GM21723 (cell line): ENCODE measurements around the gene SPNS1.
"Not testable (repeated sequence)": the region's sequence is repeated elsewhere in the genome, so short reads cannot be mapped to it uniquely, and the experiment has no call there.

Source experiments
- ATAC-seq: cut with Tn5 transposase; IDR thresholded peaks from one replicate; pipeline ENCODE4 v1.9.1; 2021; ENCODE audit warnings: mild to moderate bottlenecking, moderate library complexity; ENCODE audit not compliant: unreplicated experiment

Gene SPNS1, protein sequence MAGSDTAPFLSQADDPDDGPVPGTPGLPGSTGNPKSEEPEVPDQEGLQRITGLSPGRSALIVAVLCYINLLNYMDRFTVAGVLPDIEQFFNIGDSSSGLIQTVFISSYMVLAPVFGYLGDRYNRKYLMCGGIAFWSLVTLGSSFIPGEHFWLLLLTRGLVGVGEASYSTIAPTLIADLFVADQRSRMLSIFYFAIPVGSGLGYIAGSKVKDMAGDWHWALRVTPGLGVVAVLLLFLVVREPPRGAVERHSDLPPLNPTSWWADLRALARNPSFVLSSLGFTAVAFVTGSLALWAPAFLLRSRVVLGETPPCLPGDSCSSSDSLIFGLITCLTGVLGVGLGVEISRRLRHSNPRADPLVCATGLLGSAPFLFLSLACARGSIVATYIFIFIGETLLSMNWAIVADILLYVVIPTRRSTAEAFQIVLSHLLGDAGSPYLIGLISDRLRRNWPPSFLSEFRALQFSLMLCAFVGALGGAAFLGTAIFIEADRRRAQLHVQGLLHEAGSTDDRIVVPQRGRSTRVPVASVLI

DNA sequence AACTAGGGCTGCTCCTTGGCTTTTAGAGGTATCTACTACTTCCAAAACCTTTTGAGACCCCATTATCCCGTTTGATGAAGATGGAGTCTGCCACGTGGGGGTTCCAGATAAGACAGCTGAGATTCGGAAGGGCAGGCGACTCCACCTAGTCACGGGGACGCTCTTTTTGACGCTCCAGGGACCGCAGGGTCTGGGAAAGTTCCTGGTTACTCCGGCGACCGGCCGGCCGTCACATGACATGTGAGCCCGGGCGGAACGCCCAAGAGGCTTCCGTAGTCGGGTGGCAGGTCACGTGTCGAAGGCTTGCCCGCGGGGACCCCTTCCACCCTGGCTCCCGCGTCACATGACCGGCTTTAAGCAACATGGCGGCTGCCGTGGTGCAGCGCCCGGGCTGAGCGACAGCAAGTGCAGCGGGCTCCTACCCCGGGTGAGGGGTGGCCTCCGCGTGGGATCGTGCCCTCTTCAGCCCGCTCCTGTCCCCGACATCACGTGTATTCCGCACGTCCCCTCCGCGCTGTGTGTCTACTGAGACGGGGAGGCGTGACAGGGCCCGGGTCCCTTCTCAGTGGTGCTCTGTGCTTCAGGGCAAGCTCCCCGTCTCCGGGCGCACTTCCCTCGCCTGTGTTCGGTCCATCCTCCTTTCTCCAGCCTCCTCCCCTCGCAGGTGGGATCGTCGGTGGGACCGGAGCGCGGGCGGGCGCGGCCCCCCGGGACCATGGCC, at the start of gene SPNS1:
SPNS1 (plus strand) TSS at position 342 of the 721 bp plus-strand sequence; CDS start at position 716, 374 bp downstream.
- ATAC-seq = peak; percentile 85

DNA sequence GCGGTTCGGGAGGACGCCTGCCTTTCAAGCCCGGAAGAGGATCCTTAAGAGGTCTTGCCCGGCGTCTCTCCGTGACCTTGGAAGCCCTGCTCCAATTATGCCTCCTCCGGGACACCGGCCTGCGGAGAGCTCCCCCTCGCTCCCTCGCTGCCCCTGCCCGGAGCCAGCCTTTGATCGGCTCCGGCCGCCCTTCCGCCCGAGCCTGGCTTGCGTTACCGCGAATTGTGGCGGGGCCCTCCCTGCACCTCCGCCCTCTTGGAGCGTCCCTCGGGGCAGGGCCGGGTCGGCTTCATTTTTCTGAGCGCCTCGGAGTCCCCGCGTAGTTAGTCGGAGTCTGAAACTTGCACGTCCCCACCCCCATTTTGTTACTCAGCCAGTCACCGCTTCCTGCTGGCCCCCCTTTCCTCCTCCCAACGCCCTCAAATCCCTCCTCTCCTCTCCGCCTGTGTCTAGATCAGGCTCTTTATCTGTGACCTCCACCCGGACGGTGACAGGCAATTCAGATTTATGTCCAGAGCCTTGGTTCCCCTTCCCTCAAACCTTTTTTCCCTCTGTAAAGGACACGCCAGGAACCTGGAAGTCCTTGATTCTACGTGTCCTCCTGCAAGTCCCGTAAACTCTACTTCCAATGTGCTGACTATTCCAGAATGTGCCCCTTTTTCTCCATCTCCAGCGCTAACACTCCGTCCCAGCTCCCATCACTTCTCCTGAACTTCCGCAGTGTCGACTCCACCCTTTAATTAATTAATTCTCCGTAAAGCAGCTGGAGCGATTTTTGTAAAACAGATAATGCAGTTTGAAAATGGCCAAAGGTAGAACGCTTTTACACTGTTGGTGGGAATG, 49.0 kb upstream of the SPNS1 start:
- peak; percentile 31 for ATAC-seq

DNA sequence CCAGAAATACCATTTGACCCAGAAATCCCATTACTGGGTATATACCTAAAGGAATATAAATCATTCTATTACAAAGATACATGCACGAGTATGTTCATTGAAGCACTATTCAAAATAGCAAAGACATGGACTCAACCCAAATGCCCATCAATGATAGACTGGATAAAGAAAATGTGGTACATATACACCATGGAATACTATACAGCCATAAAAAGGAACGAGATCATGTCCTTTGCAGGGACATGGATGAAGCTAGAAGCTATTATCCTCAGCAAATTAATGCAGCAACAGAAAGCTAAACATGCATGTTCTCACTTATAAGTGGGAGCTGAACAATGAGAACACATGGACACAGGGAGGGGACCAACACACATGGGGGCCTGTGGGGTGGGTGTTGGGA, 48.3 kb upstream of the SPNS1 start:
- ATAC-seq = not testable (repeated sequence)

DNA sequence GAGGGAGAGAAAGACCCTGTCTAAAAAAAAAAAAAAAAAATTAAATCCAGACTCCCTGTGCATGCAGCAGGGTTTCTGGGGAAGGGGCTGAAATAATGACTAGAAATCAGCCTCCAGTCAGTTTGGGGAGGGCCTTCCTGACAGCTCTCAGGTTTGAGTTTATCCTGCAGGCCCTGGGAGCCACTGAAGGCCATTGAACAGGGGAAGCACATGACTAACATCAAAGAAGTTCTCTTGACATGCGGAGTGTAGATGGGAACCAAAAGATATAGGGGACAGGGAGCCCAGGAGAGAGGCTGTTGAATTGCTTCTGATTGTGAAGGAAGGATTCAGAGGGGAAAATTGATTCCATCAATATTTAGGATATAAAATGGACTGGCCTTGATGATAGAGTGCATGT, 46.8 kb upstream of the SPNS1 start:
- ATAC-seq = no peak

DNA sequence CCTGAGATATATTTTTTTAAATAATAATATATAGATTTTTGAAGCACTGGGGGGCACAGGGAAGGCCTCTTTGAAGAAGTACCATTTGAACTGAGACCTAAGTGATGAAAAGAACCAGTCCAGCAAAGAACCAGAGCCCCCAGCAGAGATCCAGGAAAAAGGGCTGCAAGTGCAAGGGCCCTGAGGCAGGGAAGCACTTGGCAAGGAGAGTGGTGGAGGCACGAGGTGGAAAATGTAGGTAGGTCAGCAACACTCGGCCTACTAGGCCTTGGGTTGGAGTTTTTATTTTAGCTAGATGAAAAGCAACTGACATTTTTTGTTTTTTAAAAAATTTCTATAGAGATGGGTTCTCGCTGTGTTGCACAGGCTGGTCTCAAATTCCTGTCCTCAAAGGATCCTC, 44.4 kb upstream of the SPNS1 start:
- ATAC-seq = no peak

DNA sequence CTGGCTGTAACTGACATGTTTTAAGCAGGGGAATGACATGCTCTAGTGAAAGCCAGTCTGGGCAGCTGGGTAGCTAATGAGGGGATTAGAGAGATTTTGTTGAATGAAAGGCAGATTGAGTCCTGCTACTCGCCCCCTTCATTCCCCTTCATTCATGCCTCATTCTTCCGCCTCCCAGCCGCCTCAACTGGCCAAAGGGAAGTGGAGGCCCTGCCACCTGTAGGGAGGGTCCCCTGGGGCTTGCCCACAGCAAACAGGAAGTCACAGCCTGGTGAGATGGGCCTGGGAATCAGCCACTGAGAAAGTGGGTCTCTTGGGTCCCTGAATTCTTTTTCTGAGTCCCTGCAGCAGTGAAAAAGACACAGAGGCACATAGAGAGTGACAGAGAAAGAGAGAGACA, 43.9 kb upstream of the SPNS1 start:
- no peak for ATAC-seq

DNA sequence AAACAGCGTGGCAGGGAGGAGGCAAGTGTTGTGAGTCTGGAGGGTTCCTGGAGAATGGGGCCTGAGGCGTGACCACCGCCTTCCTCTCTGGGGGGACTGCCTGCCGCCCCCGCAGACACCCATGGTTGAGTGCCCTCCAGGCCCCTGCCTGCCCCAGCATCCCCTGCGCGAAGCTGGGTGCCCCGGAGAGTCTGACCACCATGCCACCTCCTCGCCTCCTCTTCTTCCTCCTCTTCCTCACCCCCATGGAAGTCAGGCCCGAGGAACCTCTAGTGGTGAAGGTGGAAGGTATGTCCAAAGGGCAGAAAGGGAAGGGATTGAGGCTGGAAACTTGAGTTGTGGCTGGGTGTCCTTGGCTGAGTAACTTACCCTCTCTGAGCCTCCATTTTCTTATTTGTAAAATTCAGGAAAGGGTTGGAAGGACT, 42.8 kb upstream of the SPNS1 start, which contains the start of gene CD19:
CD19 (plus strand) TSS at position 171 of the 425 bp plus-strand sequence; CDS start at position 201, 30 bp downstream.
- no peak for ATAC-seq

DNA sequence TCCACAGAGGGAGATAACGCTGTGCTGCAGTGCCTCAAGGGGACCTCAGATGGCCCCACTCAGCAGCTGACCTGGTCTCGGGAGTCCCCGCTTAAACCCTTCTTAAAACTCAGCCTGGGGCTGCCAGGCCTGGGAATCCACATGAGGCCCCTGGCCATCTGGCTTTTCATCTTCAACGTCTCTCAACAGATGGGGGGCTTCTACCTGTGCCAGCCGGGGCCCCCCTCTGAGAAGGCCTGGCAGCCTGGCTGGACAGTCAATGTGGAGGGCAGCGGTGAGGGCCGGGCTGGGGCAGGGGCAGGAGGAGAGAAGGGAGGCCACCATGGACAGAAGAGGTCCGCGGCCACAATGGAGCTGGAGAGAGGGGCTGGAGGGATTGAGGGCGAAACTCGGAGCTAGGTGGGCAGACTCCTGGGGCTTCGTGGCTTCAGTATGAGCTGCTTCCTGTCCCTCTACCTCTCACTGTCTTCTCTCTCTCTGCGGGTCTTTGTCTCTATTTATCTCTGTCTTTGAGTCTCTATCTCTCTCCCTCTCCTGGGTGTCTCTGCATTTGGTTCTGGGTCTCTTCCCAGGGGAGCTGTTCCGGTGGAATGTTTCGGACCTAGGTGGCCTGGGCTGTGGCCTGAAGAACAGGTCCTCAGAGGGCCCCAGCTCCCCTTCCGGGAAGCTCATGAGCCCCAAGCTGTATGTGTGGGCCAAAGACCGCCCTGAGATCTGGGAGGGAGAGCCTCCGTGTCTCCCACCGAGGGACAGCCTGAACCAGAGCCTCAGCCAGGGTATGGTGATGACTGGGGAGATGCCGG, 42.0 kb upstream of the SPNS1 start:
- ATAC-seq = no peak

DNA sequence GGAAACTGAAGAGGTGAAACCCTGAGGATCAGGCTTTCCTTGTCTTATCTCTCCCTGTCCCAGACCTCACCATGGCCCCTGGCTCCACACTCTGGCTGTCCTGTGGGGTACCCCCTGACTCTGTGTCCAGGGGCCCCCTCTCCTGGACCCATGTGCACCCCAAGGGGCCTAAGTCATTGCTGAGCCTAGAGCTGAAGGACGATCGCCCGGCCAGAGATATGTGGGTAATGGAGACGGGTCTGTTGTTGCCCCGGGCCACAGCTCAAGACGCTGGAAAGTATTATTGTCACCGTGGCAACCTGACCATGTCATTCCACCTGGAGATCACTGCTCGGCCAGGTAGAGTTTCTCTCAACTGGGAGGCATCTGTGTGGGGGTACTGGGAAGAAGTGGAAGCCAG, 41.4 kb upstream of the SPNS1 start:
- no peak for ATAC-seq

DNA sequence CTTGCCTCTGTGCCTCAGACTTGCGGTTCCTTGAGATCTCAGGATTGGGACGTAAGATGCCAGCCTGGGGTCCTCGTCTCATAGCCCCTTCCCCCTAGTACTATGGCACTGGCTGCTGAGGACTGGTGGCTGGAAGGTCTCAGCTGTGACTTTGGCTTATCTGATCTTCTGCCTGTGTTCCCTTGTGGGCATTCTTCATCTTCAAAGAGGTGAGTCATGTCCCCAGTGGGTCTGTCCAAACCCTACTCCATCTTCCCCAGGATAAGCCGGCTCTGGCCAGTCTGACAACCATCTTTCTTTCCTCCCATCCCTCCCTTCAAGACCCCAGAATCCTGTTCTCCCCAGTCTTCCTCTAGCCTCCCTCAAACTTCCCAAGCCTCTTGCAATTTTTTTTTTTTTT, 39.2 kb upstream of the SPNS1 start:
- no peak for ATAC-seq

DNA sequence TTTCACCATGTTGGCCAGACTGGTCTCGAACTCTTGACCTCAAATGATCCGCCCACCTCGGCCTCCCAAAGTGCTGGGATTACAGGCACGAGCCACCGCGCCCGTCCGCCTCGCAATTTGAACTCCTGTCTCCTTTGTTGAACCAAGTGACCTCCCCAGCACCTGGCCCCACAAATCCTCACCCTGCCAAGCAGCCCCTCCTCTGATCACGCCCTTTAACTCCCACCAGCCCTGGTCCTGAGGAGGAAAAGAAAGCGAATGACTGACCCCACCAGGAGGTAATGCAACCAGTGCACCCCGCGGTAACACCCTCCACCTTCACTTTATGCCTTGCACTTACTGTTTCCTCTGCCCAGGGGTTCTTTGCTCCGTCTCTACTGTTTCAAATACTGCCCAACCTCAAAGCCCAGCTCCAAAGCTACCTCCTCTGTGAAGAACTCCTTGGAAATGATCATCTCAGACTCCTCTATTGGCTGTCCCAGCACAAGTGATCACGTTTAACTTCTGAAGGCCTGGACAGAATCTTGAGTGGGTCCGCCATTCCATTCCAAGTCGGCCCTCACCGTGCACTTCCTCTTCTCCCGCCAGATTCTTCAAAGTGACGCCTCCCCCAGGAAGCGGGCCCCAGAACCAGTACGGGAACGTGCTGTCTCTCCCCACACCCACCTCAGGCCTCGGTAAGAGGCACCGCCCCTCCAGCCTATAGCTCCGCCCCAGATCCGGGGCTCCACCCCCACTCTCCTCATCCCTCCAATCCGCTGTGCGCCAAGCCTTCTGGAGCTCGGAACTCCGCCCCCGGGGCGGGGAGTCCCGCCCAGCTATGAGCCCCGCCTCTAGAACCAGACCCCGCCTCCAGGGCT, 38.4 kb upstream of the SPNS1 start:
- peak; percentile 53 for ATAC-seq

DNA sequence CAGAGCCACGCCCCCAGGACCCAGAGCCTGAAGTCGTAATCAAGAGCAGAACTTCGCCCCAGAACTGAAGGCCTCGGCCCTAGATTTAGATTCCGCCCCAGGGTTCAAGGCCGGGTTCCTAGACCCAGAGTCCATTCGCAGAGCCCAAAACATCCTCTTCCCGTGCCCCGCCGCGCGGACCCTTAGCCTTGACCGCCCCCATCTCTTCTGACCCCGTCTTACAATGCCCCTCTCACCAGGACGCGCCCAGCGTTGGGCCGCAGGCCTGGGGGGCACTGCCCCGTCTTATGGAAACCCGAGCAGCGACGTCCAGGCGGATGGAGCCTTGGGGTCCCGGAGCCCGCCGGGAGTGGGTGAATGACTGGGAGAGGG, 37.8 kb upstream of the SPNS1 start:
- ATAC-seq = no peak

DNA sequence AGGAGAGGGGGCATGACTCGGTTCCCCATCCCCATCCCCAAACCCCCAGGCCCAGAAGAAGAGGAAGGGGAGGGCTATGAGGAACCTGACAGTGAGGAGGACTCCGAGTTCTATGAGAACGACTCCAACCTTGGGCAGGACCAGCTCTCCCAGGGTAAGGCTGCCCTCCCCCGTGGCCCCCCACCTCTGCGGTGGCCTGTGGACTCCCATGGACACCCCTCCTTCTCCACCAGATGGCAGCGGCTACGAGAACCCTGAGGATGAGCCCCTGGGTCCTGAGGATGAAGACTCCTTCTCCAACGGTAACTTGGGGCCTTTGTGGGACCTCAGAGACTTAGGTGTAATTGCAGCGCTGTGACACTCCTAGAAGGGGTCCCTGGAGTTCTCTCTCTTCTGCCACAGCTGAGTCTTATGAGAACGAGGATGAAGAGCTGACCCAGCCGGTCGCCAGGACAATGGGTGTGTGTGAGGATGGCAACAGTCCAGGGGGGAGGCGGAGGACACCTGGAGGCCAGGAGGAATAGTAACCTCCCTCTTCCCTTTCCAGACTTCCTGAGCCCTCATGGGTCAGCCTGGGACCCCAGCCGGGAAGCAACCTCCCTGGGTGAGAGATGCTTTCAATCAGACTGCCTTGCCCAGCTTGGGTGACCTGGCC, 37.2 kb upstream of the SPNS1 start:
- no peak for ATAC-seq

DNA sequence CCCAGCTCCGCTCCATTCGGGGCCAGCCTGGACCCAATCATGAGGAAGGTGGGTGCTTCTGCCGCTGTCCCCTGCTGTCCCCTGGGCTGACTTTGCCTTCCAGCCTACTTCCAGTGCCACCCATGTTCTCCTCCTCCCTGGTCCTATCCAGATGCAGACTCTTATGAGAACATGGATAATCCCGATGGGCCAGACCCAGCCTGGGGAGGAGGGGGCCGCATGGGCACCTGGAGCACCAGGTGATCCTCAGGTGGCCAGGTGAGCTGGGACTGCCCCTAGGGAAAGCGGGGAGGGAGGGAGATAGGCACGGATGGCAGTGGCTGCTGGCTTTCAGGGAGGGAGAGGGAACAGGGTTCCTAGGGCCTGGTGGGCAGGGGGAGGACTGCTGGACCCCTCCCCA, 35.9 kb upstream of the SPNS1 start:
- no peak for ATAC-seq

DNA sequence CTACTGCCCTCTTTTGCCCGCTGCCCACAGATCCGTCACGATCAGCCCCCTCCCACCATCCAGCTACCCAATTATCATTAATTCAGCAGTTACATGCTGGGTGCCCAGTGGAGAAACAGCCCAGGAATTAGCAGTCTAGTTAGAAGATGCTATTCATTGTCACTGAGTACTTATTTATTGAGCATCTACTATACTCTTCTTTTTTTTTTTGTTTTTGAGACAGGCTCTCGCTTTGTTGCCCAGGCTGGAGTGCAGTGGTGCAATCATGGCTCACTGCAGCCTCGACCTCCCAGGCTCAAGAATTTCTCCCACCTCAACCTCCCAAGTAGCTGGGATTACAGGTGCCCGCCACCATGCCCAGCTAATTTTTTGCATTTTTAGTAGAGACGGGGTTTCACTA, 34.8 kb upstream of the SPNS1 start:
- not testable (repeated sequence) for ATAC-seq

DNA sequence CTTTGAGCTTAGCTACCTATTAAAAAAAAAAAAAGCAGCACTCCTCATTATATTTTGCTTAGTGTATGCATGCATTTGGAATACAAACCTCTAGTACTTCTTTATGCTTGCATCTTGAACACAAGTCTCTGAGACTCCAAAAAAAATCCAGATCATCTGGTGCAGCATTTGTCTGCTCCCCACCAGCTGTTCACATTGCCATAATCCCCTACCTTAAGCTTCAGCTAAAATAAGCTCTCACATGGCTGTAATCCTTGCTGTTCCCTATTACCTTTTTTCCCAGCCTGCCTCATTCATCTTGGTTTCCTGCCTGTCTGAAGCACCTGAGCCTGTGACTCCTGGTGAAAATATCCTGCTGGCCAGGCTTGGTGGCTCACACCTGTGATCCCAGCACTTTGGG, 31.3 kb upstream of the SPNS1 start:
- ATAC-seq = no peak

DNA sequence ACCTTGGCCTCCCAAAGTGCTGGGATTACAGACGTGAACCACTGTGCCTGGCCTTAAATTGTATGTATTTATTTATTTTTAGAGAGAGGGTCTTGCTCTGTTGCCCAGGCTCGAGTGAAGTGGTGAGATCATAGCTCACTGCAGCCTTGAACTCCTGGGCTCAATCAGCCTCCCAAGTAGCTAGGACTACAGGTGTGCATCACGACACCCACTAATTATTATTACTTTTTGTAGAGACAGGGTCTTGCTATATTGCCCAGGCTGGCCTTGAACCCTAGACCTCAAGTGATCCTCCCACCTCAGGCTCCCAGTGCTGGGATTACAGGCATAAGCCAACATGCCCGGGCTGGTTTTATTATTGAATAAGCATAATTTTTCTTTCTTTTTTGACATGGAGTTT, 27.9 kb upstream of the SPNS1 start:
- ATAC-seq = no peak

DNA sequence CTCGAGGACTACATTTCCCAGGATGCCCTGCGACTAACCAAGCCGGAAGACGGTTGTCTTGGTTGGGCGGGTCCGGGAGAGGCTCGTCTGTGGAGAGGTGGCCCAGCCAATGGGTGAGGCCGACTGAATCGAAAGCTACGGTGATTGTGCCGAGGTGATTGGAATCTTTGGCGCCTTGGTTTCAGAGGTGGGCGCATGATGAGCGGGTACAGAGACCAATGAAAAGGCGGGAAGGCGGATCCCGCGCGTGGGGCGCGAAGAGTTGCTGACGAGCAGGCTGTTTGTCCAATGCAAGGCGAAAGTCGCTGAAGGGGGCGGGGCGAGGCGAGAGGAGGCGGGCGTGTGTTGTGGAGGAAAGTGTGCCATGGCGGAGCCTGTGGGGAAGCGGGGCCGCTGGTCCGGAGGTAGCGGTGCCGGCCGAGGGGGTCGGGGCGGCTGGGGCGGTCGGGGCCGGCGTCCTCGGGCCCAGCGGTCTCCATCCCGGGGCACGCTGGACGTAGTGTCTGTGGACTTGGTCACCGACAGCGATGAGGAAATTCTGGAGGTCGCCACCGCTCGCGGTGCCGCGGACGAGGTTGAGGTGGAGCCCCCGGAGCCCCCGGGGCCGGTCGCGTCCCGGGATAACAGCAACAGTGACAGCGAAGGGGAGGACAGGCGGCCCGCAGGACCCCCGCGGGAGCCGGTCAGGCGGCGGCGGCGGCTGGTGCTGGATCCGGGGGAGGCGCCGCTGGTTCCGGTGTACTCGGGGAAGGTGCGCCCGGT, 23.7 kb upstream of the SPNS1 start, which contains the start of gene NFATC2IP:
NFATC2IP (plus strand) TSS at position 290 of the 762 bp plus-strand sequence; CDS start at position 365, 75 bp downstream.
- ATAC-seq = peak; percentile 87
